GM20431 (cell line): Measurements from ENCODE around the gene OR13D1.
"Not testable (repeated sequence)": the region's sequence is repeated elsewhere in the genome, so short reads cannot be mapped to it uniquely, and the experiment has no call there.

ENCODE experiments used
- in situ Hi-C: fragments of 300-500 bp; cut with MseI, MboI; formaldehyde crosslinking; loops from one replicate; pipeline ENCODE4 v1.15.0; 2020; ENCODE audit warnings: low sequenced_read_pairs; ENCODE audit not compliant: unreplicated experiment

Gene OR13D1

GRCh38 chr9:104694218-104694617 lies at the start of gene OR13D1:
Gene OR13D1 (plus strand): TSS chr9:104694518. CDS start chr9:104694518, 0 bp downstream.
- in situ Hi-C loops = no loop called here

GRCh38 chr9:104658496-104659195 lies 35.7 kb upstream of the OR13D1 start:
- in situ Hi-C loops = no loop called here

GRCh38 chr9:104675611-104676010 lies 18.7 kb upstream of the OR13D1 start:
- in situ Hi-C loops = no loop called here

GRCh38 chr9:104682642-104683041 lies 11.7 kb upstream of the OR13D1 start:
- in situ Hi-C loops = no loop called here

- in situ Hi-C loops = no loop called here
These were observed 8.2 kb upstream of the OR13D1 start for GRCh38 chr9:104686081-104686480.

GRCh38 chr9:104700306-104700705 lies 6.0 kb downstream of the OR13D1 start:
- in situ Hi-C loops = no loop called here

GRCh38 chr9:104708737-104709136 lies 14.4 kb downstream of the OR13D1 start:
- in situ Hi-C loops = not testable (repeated sequence)

- in situ Hi-C loops = no loop called here
These were observed 17.3 kb downstream of the OR13D1 start for GRCh38 chr9:104711604-104712003.

GRCh38 chr9:104725014-104725413 lies 30.7 kb downstream of the OR13D1 start:
- in situ Hi-C loops = no loop called here

GRCh38 chr9:104738452-104738851 lies 44.1 kb downstream of the OR13D1 start:
- in situ Hi-C loops = no loop called here

GRCh38 chr9:104740621-104741020 lies 46.3 kb downstream of the OR13D1 start:
- in situ Hi-C loops = no loop called here

- in situ Hi-C loops = no loop called here
These were observed 49.2 kb downstream of the OR13D1 start for GRCh38 chr9:104743376-104743985.
